Heart left ventricle (tissue), 16 donors: ENCODE results near the gene C22orf31. TPM values are rescaled to one million over a fixed set of nuclear protein-coding genes. Genes with fewer than 3 reads are reported as not detected.

Source experiments
- ATAC-seq, 4 donors: fragments of 200-7000 bp; cut with Tn5 transposase; one replicate each; pipeline ENCODE4 v1.9.1; 2020 to 2022; ENCODE audit warnings: moderate library complexity in 4 of 4, mild to moderate bottlenecking in 3 of 4, moderate number of reproducible peaks in 1 of 4
- DNase-seq, 5 donors: peaks; one replicate each; pipeline ENCODE4 v3.0.0-alpha.2; 2020
- H3K27ac ChIP-seq, 12 donors: fragments of 200-600 bp; sonication (generic) in 4 of 12; one replicate each; pipeline versions ENCODE4 v1.5.0 to v1.8.0; 2016 to 2022; ENCODE audit warnings: mild to moderate bottlenecking in 2 of 12
- H3K27me3 ChIP-seq, 9 donors: fragments of 200-600 bp; sonication (generic) in 2 of 9; one replicate each; pipeline versions ENCODE4 v1.5.1 to v1.8.0; 2016 to 2022; ENCODE audit warnings: mild to moderate bottlenecking in 3 of 9
- H3K36me3 ChIP-seq, 9 donors: fragments of 200-600 bp; sonication (generic) in 2 of 9; one replicate each; pipeline versions ENCODE4 v1.5.0 to v1.8.0; 2018 to 2022; ENCODE audit warnings: mild to moderate bottlenecking in 2 of 9
- H3K4me1 ChIP-seq, 12 donors: fragments of 200-600 bp; sonication (generic) in 4 of 12; one replicate each; pipeline versions ENCODE4 v1.5.0 to v1.8.0; 2016 to 2022; ENCODE audit warnings: mild to moderate bottlenecking in 3 of 12
- H3K4me3 ChIP-seq, 12 donors: fragments of 200-600 bp; sonication (generic) in 4 of 12; one replicate each; pipeline versions ENCODE4 v1.5.0 to v1.8.0; 2017 to 2022; ENCODE audit warnings: mild to moderate bottlenecking in 9 of 12, moderate library complexity in 4 of 12
- H3K9me3 ChIP-seq, 12 donors: fragments of 200-600 bp; sonication (generic) in 4 of 12; one replicate each; pipeline versions ENCODE4 v1.5.0 to v1.8.0; 2016 to 2022; ENCODE audit warnings: mild to moderate bottlenecking in 1 of 12
- CTCF ChIP-seq, 12 donors: fragments of 200-600 bp; sonication (generic) in 4 of 12; IDR thresholded peaks; one replicate each; pipeline versions ENCODE4 v1.5.0 to v1.8.0; 2018 to 2022; ENCODE audit warnings: antibody characterized with exemption in 12 of 12, mild to moderate bottlenecking in 5 of 12
- POLR2A ChIP-seq, 2 donors: fragments of 450-650 bp; IDR thresholded peaks; one replicate each; pipeline ENCODE4 v1.6.1; 2017; ENCODE audit warnings: antibody characterized with exemption in 2 of 2, mild to moderate bottlenecking in 2 of 2, moderate library complexity in 2 of 2
- WGBS, 4 donors: extraction: QIAGEN DNeasy Blood & Tissue Kit in 2 of 4; methylation state at CpG; one replicate each; pipeline versions ENCODE4 v1.1.5 to v1.1.7; 2013 to 2018; 5-methylcytosine and 5-hydroxymethylcytosine counted together
- intact Hi-C, 10 donors: fragments of 100-400 bp; cut with DNase I; formaldehyde crosslinking; loops; one replicate each; pipeline versions ENCODE4 v1.11.1 to v1.14.2; 2022
- polyA plus RNA-seq, 2 donors: library from polyadenylated mRNA; stranded (reverse); fragments of 200-250 nt; gene quantifications; one replicate each; pipeline ENCODE4 v1.2.3, GENCODE V29; 2013
- total RNA-seq, 9 donors: library from RNA; depleted of rRNA in 2 of 9; stranded (reverse); fragments of >200 nt in 2 of 9; fragmentation: NEBNext Ultra II Directional in 3 of 9; extraction: Animal tissue kit (Norgen Biotek cat#: 25700) in 3 of 9; gene quantifications; one replicate each; pipeline versions ENCODE4 v1.1.0 to v1.2.4, GENCODE V29; 2016 to 2023
- donor health status: ischemic (EF 13 %, LVEDD 7.1; RV severe dilation, severe dysfunction).
- donor health status: healthy with polysubstance abuse.
- donor health status: DM: no; HTN: yes; CAD: no.
- donor health status: DM: no; HTN: no; CAD: no.
- donor health status: ischemic (EF 25% LVEDD 6.9; RV normal size, moderate dysfunction).
- donor health status: ischemic (EF 25% LVEDD 5.7; RV mildly dilated, moderate dysfunction).
- donor health status: healthy.
- donor health status: DM: yes; HTN: yes; CAD: no.
- donor health status: ischemic (EF 35%, LVEDD 5.7; RV mildly dilated, moderate dysfunction).
- donor health status: nonischemic (EF 11% LVEDD 7.7; RV severe dilation, severe dysfunction).
- donor health status: DM: yes; HTN: yes; CAD: no.
- donor health status: PGD.
- donor health status: ischemic (EF 29% LVEDD 5.4; RV normal size, mild dysfunction).
- donor health status: nonischemic (EF 23%, LVEDD 6.1; RV moderate dilation, normal function).

Gene C22orf31
- total and polyA plus RNA-seq, 11 donors: 0.40 TPM; not detected in 10

- H3K27ac ChIP-seq: no peak overlapping the region
- no peak for DNase-seq
- no peaks in the 10 kb centered on the region for H3K36me3 ChIP-seq
- no peaks in the 10 kb centered on the region for H3K9me3 ChIP-seq
- H3K4me3 ChIP-seq: no peak overlapping the region
- intact Hi-C loops: no loop called here
- no peaks in the 10 kb centered on the region for H3K27me3 ChIP-seq
- ATAC-seq: no peak
- peaks cover 0 to 22% (median 6%) of the 10 kb centered on the region in 12 donors for H3K4me1 ChIP-seq
- 88 to 91% (median 90%) methylated on average over 3 of the region's 3 CpGs for WGBS, 4 donors
- TF ChIP-seq CTCF (IDR thresholded peaks at IDR 0.05) (no peak), POLR2A (IDR thresholded peaks at IDR 0.05) (no peak)
Measured at GRCh38 chr22:29016067-29016938, 45.3 kb downstream of the C22orf31 start.

DNA sequence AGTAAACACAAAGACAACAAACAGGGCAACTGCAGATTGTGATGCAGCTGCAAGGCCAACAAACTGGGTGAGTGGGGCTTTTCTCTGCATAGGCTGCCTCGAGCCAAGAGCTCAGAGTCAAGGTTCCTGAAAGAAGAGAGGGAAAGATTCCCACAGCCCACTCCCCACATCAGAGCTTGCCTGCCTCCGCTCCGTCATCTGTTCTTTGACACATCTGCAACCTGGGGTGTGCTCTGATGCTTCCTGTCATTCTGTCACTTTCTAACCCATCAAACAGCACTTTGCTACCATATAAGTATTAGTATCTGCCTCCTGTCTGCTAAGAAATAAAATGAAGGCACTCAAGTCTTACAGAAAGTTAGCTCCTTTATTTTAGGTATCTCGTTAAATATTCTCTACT lies 46.9 kb downstream of the C22orf31 start:
- ATAC-seq: no peak

DNA sequence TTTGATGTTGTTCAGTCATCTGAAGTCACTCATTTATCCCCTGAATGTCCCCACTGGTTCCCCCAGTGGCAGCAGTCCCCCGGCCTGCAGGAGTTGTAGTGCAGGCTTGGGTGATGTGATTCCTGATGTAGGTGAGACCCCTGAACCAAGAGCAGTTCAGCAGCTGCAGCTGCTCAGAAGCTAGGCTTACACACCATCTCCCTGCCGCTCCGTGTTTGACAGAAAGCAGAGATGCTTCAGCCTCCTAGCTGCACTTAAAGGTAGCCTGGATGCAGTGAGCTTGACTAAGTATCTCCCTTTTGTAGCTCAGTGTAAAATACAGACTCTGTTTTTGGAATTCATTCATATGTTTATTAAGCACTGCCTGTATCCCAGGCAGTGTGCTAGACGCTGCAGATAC lies 47.3 kb downstream of the C22orf31 start:
- 85 to 91% (median 89%) methylated on average over 4 of the region's 4 CpGs for WGBS, 4 donors
- DNase-seq (no peak), ATAC-seq (no peak)
- Histone ChIP-seq H3K4me1 (peaks cover 0 to 34% (median 10%) of the 10 kb centered on the region in 12 donors), H3K4me3 (no peak overlapping the region), H3K27ac (no peak overlapping the region), H3K9me3 (no peaks in the 10 kb centered on the region), H3K27me3 (no peaks in the 10 kb centered on the region), H3K36me3 (no peaks in the 10 kb centered on the region)
- intact Hi-C loops: loop anchor here in 1 of 10 donors (5.0 kb wide), 1 partner anchor 1857 kb away; no protein-coding TSS in a partner anchor
- TF ChIP-seq CTCF (IDR thresholded peaks at IDR 0.05) (no peak), POLR2A (IDR thresholded peaks at IDR 0.05) (no peak)

More for the DNA sequence above, 46.9 kb downstream of the C22orf31 start:
- no peaks in the 10 kb centered on the region for H3K27me3 ChIP-seq
- no peaks in the 10 kb centered on the region for H3K9me3 ChIP-seq
- WGBS, 4 donors: 86 to 97% (median 89%) methylated on average over 4 of the region's 4 CpGs
- intact Hi-C loops: loop anchor here in 1 of 10 donors (5.0 kb wide), 1 partner anchor 1857 kb away; no protein-coding TSS in a partner anchor
- H3K36me3 ChIP-seq: no peaks in the 10 kb centered on the region
- no peak overlapping the region for H3K27ac ChIP-seq
- no peak overlapping the region for H3K4me3 ChIP-seq
- no peak for TF ChIP-seq POLR2A (IDR thresholded peaks at IDR 0.05)
- TF ChIP-seq CTCF (IDR thresholded peaks at IDR 0.05): no peak
- no peak for DNase-seq
- H3K4me1 ChIP-seq: peaks cover 0 to 29% (median 8%) of the 10 kb centered on the region in 12 donors

DNA sequence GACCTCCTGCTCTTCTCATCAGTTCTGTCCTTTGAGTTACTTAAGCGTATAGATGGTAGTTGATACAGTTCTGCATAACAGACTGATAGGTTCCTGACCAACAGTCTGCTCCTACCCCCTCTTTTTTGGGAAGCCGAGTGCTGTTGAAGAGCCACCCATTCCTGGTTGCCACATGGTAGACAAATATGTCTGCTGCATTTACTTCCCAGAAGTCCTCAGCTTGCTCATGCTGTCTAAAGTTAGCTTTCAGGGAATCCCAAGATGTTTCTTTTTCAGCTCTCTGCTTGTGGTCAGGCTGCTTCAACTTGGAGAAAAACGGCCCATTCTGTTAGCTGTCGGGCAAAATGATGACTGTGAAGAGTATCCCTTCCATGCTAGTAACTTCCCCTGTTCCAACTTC lies 48.7 kb downstream of the C22orf31 start:
- 93 to 96% (median 96%) methylated on average over 4 of the region's 4 CpGs for WGBS, 4 donors
- no peak for ATAC-seq

More for the DNA sequence above, 48.7 kb downstream of the C22orf31 start:
- Histone ChIP-seq H3K27me3 (no peaks in the 10 kb centered on the region), H3K36me3 (no peaks in the 10 kb centered on the region), H3K27ac (no peak overlapping the region), H3K4me3 (no peak overlapping the region), H3K4me1 (peaks cover 0 to 42% (median 17%) of the 10 kb centered on the region in 12 donors), H3K9me3 (no peaks in the 10 kb centered on the region)
- intact Hi-C loops: loop anchor here in 1 of 10 donors (5.0 kb wide), 1 partner anchor 1856 kb away; no protein-coding TSS in a partner anchor
- DNase-seq: no peak
- TF ChIP-seq POLR2A (IDR thresholded peaks at IDR 0.05) (no peak), CTCF (IDR thresholded peaks at IDR 0.05) (no peak)
